ENCODE data around the gene C6orf89.

The C6orf89 gene

GRCh38 chr6:36975231-36976006 is 89.7 kb downstream of the C6orf89 start:
- Mint-ChIP-seq H3K27me3 (no peaks in the 10 kb centered on the region), H3K4me1 (peaks cover 12 to 15% of the 10 kb centered on the region in 2 donors), H3K36me3 (peaks cover 49 to 63% of the 10 kb centered on the region in 2 donors), H3K27ac (no peak overlapping the region), H3K9me3 (no peaks in the 10 kb centered on the region), H3K4me3 (no peak overlapping the region)
- ATAC-seq (replicated peaks) = no peak
- no peak for DNase-seq

- peaks cover 47 to 66% of the 10 kb centered on the region in 2 donors for H3K36me3 Mint-ChIP-seq
- no peak overlapping the region for H3K27ac Mint-ChIP-seq
- DNase-seq = no peak
- H3K9me3 Mint-ChIP-seq = no peaks in the 10 kb centered on the region
- H3K4me3 Mint-ChIP-seq = no peak overlapping the region
- peaks cover 17 to 20% of the 10 kb centered on the region in 2 donors for H3K4me1 Mint-ChIP-seq
- H3K27me3 Mint-ChIP-seq = no peaks in the 10 kb centered on the region
- ATAC-seq (replicated peaks) = no peak
These were observed 90.2 kb downstream of the C6orf89 start for GRCh38 chr6:36976007-36976264.

GRCh38 chr6:36976509-36976908 is 90.8 kb downstream of the C6orf89 start:
- H3K9me3 Mint-ChIP-seq = no peaks in the 10 kb centered on the region
- H3K36me3 Mint-ChIP-seq = peaks cover 45 to 67% of the 10 kb centered on the region in 2 donors
- no peak overlapping the region for H3K27ac Mint-ChIP-seq
- H3K27me3 Mint-ChIP-seq = no peaks in the 10 kb centered on the region
- ATAC-seq (replicated peaks) = no peak
- no peak for DNase-seq
- H3K4me1 Mint-ChIP-seq = peaks cover 23 to 24% of the 10 kb centered on the region in 2 donors
- no peak overlapping the region for H3K4me3 Mint-ChIP-seq

- Mint-ChIP-seq H3K36me3 (peaks cover 45 to 67% of the 10 kb centered on the region in 2 donors), H3K4me3 (no peak overlapping the region), H3K27me3 (no peaks in the 10 kb centered on the region), H3K27ac (no peak overlapping the region), H3K4me1 (peaks cover 27 to 28% of the 10 kb centered on the region in 2 donors), H3K9me3 (no peaks in the 10 kb centered on the region)
- DNase-seq (no peak), ATAC-seq (replicated peaks) (no peak)
These were observed 91.2 kb downstream of the C6orf89 start for GRCh38 chr6:36976931-36977330.

- H3K27ac Mint-ChIP-seq = no peak overlapping the region
- H3K36me3 Mint-ChIP-seq = peaks cover 41 to 68% of the 10 kb centered on the region in 2 donors
- no peaks in the 10 kb centered on the region for H3K27me3 Mint-ChIP-seq
- ATAC-seq (replicated peaks) (peak; percentile 51 to 54), DNase-seq (no peak)
- H3K4me1 Mint-ChIP-seq = peaks cover 31 to 33% of the 10 kb centered on the region in 2 donors
- no peak overlapping the region for H3K4me3 Mint-ChIP-seq
- H3K9me3 Mint-ChIP-seq = no peaks in the 10 kb centered on the region
These were observed 91.8 kb downstream of the C6orf89 start for GRCh38 chr6:36977470-36977941.

Data from stimulated activated naive B cell treated with anti-CD40 and anti-IgM and Interleukin-4, amounts not matched to agents 10 μg/mL and 1 μg/mL and 100 μg/mL, for 72 hours (primary cell).